K562 (cell line): ENCODE results near the gene EDA.

Source experiments
- POLR3G ChIP-seq: IDR thresholded peaks from 2 replicates; pipeline ENCODE4 v1.6.1; 2011; ENCODE audit not compliant: insufficient read length, insufficient replicate concordance; ENCODE audit errors: extremely low read depth
- SMARCB1 ChIP-seq: IDR thresholded peaks from 2 replicates; pipeline ENCODE4 v1.6.1; 2011; ENCODE audit warnings: improper control_type of control experiment, low read depth; ENCODE audit not compliant: insufficient read length
- TAF1 ChIP-seq: IDR thresholded peaks from 2 replicates; pipeline ENCODE4 v1.6.1; 2011; ENCODE audit warnings: mild to moderate bottlenecking, low read length, moderate library complexity; ENCODE audit not compliant: insufficient read depth, control insufficient read depth, severe bottlenecking; ENCODE audit errors: extremely low read depth
- ZKSCAN8 ChIP-seq: fragments of 200-800 bp; sonication (Bioruptor generic); IDR thresholded peaks from 2 replicates; pipeline ENCODE4 v1.6.1; 2016; ENCODE audit warnings: missing genetic modification characterization, missing compliant biosample characterization
- ZNF140 ChIP-seq: fragments of 250-450 bp; sonication (Bioruptor Pico); IDR thresholded peaks from 2 replicates; pipeline ENCODE4 v1.8.0; 2021; ENCODE audit warnings: moderate library complexity, mild to moderate bottlenecking, inconsistent platforms
- ZNF239 ChIP-seq: fragments of 250-450 bp; sonication (Bioruptor Pico); IDR thresholded peaks from 2 replicates; pipeline ENCODE4 v1.4.0; 2020; ENCODE audit warnings: mild to moderate bottlenecking
- ZNF274 ChIP-seq: IDR thresholded peaks from 2 replicates; pipeline ENCODE4 v1.6.1; 2011; ENCODE audit warnings: low read depth, mild to moderate bottlenecking, low read length, moderate library complexity, borderline replicate concordance
- TF ChIP-seq, protein P1 (sequence below): fragments of 450-650 bp; IDR thresholded peaks from 2 replicates; pipeline ENCODE4 v1.6.1; 2016
- TF ChIP-seq, protein P2 (sequence below): sonication (generic); formaldehyde crosslinking; IDR thresholded peaks from 2 replicates; pipeline ENCODE4 v1.8.0; 2023; ENCODE audit warnings: mild to moderate bottlenecking, missing genetic modification reagents
- TF ChIP-seq, protein P3 (sequence below), 3 experiments: IDR thresholded peaks in 2 of 3; conservative IDR thresholded peaks in 1 of 3; 2 replicates each; pipeline ENCODE4 v1.5.1; 2011 to 2012; ENCODE audit warnings: low read length in 3 of 3, mild to moderate bottlenecking in 3 of 3, control low read depth in 2 of 3, improper control_type of control experiment in 1 of 3, inconsistent platforms in 1 of 3, low read depth in 1 of 3, mixed read lengths in 1 of 3, moderate library complexity in 1 of 3; ENCODE audit not compliant: insufficient read depth in 2 of 3

DNA sequence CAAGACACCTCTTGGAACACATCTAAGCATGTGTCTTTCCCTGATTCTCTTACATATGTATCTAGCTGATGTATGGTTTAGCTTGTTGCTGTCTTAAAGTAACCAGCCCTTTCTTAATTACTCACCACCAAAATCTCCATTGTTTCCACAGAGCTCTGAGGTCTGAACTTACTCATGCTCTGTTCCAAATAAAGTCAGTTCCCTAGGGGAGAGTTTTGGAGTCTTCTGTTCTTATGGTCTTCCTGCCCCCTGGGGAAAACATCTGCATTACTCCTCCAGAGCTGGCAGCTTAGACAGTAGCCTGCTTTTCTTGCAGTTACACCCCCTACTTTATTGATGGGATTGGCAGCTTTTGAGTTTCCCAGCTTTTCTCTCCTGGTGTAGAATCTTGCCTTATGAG is 125.8 kb downstream of the EDA start:
- TF ChIP-seq TAF1 (no peak), SMARCB1 (no peak), ZNF140 (CRISPR knock-in tag) (no peak), ZKSCAN8 (no peak), ZNF239 (CRISPR knock-in tag) (no peak), ZNF274 (no peak), POLR3G (no peak)
- TF ChIP-seq, protein P1, sequence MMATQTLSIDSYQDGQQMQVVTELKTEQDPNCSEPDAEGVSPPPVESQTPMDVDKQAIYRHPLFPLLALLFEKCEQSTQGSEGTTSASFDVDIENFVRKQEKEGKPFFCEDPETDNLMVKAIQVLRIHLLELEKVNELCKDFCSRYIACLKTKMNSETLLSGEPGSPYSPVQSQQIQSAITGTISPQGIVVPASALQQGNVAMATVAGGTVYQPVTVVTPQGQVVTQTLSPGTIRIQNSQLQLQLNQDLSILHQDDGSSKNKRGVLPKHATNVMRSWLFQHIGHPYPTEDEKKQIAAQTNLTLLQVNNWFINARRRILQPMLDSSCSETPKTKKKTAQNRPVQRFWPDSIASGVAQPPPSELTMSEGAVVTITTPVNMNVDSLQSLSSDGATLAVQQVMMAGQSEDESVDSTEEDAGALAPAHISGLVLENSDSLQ = no peak
- TF ChIP-seq, protein P2, sequence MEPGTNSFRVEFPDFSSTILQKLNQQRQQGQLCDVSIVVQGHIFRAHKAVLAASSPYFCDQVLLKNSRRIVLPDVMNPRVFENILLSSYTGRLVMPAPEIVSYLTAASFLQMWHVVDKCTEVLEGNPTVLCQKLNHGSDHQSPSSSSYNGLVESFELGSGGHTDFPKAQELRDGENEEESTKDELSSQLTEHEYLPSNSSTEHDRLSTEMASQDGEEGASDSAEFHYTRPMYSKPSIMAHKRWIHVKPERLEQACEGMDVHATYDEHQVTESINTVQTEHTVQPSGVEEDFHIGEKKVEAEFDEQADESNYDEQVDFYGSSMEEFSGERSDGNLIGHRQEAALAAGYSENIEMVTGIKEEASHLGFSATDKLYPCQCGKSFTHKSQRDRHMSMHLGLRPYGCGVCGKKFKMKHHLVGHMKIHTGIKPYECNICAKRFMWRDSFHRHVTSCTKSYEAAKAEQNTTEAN (CRISPR knock-in tag) = no peak
- TF ChIP-seq, protein P3, sequence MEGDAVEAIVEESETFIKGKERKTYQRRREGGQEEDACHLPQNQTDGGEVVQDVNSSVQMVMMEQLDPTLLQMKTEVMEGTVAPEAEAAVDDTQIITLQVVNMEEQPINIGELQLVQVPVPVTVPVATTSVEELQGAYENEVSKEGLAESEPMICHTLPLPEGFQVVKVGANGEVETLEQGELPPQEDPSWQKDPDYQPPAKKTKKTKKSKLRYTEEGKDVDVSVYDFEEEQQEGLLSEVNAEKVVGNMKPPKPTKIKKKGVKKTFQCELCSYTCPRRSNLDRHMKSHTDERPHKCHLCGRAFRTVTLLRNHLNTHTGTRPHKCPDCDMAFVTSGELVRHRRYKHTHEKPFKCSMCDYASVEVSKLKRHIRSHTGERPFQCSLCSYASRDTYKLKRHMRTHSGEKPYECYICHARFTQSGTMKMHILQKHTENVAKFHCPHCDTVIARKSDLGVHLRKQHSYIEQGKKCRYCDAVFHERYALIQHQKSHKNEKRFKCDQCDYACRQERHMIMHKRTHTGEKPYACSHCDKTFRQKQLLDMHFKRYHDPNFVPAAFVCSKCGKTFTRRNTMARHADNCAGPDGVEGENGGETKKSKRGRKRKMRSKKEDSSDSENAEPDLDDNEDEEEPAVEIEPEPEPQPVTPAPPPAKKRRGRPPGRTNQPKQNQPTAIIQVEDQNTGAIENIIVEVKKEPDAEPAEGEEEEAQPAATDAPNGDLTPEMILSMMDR (IDR thresholded peaks at IDR 0.05 in 2 of 3, conservative IDR thresholded peaks at IDR 0.05 in 1 of 3; ENCODE audit: insufficient read depth in 2 of 3, low read depth in 1 of 3, low read length in 3 of 3) = no peak
